HL-60 (cell line): Measurements from ENCODE around the gene CTNND2.

ENCODE experiments used
- DNase-seq, 2 experiments: peaks; one replicate each; pipeline ENCODE4 v3.0.0-alpha.2; 2010 to 2020; ENCODE audit warnings: low read depth in 1 of 2, low spot score in 1 of 2
- H3K27ac ChIP-seq: fragments of 250-450 bp; sonication (Bioruptor Pico); replicated peaks from 2 replicates; pipeline ENCODE4 v1.5.1; 2020; ENCODE audit warnings: mild to moderate bottlenecking, moderate library complexity
- H3K27me3 ChIP-seq: fragments of 250-450 bp; sonication (Bioruptor Pico); 2 replicates; pipeline ENCODE4 v1.5.1; 2021; ENCODE audit warnings: mild to moderate bottlenecking, moderate library complexity; ENCODE audit not compliant: insufficient read depth, poor library complexity, severe bottlenecking
- H3K4me3 ChIP-seq: replicated peaks from 2 replicates; pipeline ENCODE4 v1.5.1; 2011; ENCODE audit warnings: mild to moderate bottlenecking, control low read depth, low read length; ENCODE audit not compliant: insufficient read depth
- GABPA ChIP-seq: IDR thresholded peaks from 2 replicates; pipeline ENCODE4 v1.6.1; 2012; ENCODE audit warnings: low read depth
- POLR2AphosphoS5 ChIP-seq: IDR thresholded peaks from 2 replicates; pipeline ENCODE4 v1.6.1; 2012; ENCODE audit warnings: low read depth
- REST ChIP-seq: IDR thresholded peaks from 2 replicates; pipeline ENCODE4 v1.6.1; 2012; ENCODE audit warnings: low read depth; ENCODE audit not compliant: insufficient replicate concordance
- SPI1 ChIP-seq: IDR thresholded peaks from 2 replicates; pipeline ENCODE4 v1.6.1; 2012; ENCODE audit warnings: low read depth, mild to moderate bottlenecking, borderline replicate concordance
- TF ChIP-seq, protein P1 (sequence below): IDR thresholded peaks from one replicate; pipeline ENCODE4 v1.5.1; 2011; ENCODE audit warnings: low read length, control low read depth, inconsistent platforms; ENCODE audit not compliant: insufficient read depth

CTNND2 gene

GRCh38 chr5:11524188-11524587 lies 380.1 kb downstream of the CTNND2 start:
- Histone ChIP-seq H3K27me3 (no peaks in the 10 kb centered on the region), H3K27ac (no peak overlapping the region), H3K4me3 (no peak overlapping the region)
- no peak for TF ChIP-seq POLR2AphosphoS5
- no peak for TF ChIP-seq SPI1
- TF ChIP-seq, protein P1, sequence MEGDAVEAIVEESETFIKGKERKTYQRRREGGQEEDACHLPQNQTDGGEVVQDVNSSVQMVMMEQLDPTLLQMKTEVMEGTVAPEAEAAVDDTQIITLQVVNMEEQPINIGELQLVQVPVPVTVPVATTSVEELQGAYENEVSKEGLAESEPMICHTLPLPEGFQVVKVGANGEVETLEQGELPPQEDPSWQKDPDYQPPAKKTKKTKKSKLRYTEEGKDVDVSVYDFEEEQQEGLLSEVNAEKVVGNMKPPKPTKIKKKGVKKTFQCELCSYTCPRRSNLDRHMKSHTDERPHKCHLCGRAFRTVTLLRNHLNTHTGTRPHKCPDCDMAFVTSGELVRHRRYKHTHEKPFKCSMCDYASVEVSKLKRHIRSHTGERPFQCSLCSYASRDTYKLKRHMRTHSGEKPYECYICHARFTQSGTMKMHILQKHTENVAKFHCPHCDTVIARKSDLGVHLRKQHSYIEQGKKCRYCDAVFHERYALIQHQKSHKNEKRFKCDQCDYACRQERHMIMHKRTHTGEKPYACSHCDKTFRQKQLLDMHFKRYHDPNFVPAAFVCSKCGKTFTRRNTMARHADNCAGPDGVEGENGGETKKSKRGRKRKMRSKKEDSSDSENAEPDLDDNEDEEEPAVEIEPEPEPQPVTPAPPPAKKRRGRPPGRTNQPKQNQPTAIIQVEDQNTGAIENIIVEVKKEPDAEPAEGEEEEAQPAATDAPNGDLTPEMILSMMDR = no peak
- TF ChIP-seq REST = no peak
- no peak for TF ChIP-seq GABPA
- no peak for DNase-seq

DNA sequence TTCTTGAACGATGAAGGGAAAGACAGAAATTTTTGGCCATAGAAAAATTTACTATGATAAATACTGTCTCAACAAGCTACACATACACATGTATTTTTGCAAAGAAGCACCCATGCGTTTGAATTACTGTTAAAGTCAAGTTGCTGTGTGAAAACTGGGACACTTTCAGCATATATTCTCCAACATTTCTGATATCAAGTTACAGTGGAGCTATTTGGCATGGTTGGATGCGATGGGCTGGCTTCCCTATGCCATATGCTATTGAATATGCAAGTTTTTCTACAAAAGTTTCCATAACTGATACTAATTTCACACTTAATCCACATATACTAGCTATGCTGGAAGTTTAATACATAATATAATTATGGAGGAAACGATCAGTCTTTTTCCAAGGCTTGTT lies 381.4 kb downstream of the CTNND2 start:
- TF ChIP-seq GABPA (no peak), POLR2AphosphoS5 (no peak), SPI1 (no peak), REST (no peak)
- TF ChIP-seq, protein P1 = no peak
- Histone ChIP-seq H3K4me3 (no peak overlapping the region), H3K27ac (no peak overlapping the region), H3K27me3 (no peaks in the 10 kb centered on the region)
- no peak for DNase-seq

DNA sequence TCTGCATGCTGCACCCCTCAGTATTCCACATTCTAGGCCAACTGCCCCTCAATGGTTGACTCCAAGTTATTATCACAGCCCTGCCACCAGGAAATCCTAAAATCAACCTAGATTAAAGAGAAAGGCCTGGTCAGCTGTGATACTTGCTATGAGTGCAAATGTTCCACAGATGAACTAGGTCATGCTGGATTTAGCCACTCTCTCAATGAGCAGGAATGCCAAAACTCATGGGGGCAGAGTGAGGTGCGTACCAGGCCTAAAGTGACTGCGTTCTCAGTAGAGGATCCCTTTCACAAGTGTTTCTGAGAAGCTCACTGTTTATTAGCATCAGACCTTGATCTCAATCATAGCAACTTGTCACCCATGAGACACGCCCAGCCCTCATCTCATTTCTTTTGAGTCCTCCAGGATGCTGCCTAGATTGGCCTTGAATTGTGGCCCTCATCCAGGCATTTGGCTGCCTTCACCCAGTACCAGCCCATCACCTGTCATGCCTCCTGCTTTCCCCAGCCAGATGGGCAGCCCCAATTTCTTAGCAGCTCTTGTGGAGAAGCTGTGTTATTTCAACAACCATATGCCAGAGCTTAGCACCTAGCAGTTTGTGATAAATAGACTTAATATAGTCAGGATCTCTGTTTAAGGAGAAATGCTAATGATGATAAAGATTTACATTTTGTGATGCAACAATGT lies 383.9 kb downstream of the CTNND2 start:
- Histone ChIP-seq H3K27me3 (no peaks in the 10 kb centered on the region), H3K4me3 (no peak overlapping the region), H3K27ac (no peak overlapping the region)
- no peak for DNase-seq
- TF ChIP-seq, protein P1 = no peak

GRCh38 chr5:11519236-11519635 lies 385.0 kb downstream of the CTNND2 start:
- no peak for DNase-seq
- Histone ChIP-seq H3K27me3 (no peaks in the 10 kb centered on the region), H3K27ac (no peak overlapping the region), H3K4me3 (no peak overlapping the region)
- no peak for TF ChIP-seq GABPA
- TF ChIP-seq REST = no peak
- TF ChIP-seq POLR2AphosphoS5 = no peak
- TF ChIP-seq, protein P1 = no peak
